ENCODE measurements around the gene NUDT14. TPM values are rescaled to one million over a fixed set of nuclear protein-coding genes. Genes with fewer than 3 reads are reported as not detected.

Gene NUDT14
- total RNA-seq, 1 donor from 2014 or later, result 33.2 TPM

- no peak for DNase-seq (ENCODE audit: low read depth)
Observed at GRCh38 chr14:105147671-105148603, 33.2 kb downstream of the NUDT14 start.

- no peak for DNase-seq (ENCODE audit: low read depth)
Observed at GRCh38 chr14:105146976-105147635, 34.0 kb downstream of the NUDT14 start.

GRCh38 chr14:105146181-105146975, 34.7 kb downstream of the NUDT14 start:
- no peak for DNase-seq (ENCODE audit: low read depth)

- no peak for DNase-seq (ENCODE audit: low read depth)
Observed at GRCh38 chr14:105145381-105146180, 35.5 kb downstream of the NUDT14 start.

- DNase-seq (ENCODE audit: low read depth), result no peak
Observed at GRCh38 chr14:105144666-105145380, 36.3 kb downstream of the NUDT14 start.

GRCh38 chr14:105144026-105144665, 37.0 kb downstream of the NUDT14 start:
- no peak for DNase-seq (ENCODE audit: low read depth)

GRCh38 chr14:105143451-105144025, 37.6 kb downstream of the NUDT14 start:
- no peak for DNase-seq (ENCODE audit: low read depth)

GRCh38 chr14:105142651-105143450, 38.3 kb downstream of the NUDT14 start:
- DNase-seq (ENCODE audit: low read depth), result no peak

- DNase-seq (ENCODE audit: low read depth), result no peak
Observed at GRCh38 chr14:105141486-105142281, 39.4 kb downstream of the NUDT14 start.

GRCh38 chr14:105141026-105141425, 40.1 kb downstream of the NUDT14 start:
- no peak for DNase-seq (ENCODE audit: low read depth)

- no peak for DNase-seq (ENCODE audit: low read depth)
Observed at GRCh38 chr14:105140581-105140980, 40.5 kb downstream of the NUDT14 start.

GRCh38 chr14:105139831-105140239, 41.3 kb downstream of the NUDT14 start:
- DNase-seq (ENCODE audit: low read depth), result no peak

GRCh38 chr14:105139212-105139825, 41.8 kb downstream of the NUDT14 start:
- no peak for DNase-seq (ENCODE audit: low read depth)

- DNase-seq (ENCODE audit: low read depth), result no peak
Observed at GRCh38 chr14:105138551-105139111, 42.5 kb downstream of the NUDT14 start.

- no peak for DNase-seq (ENCODE audit: low read depth)
Observed at GRCh38 chr14:105138021-105138541, 43.0 kb downstream of the NUDT14 start.

GRCh38 chr14:105137481-105138020, 43.6 kb downstream of the NUDT14 start:
- no peak for DNase-seq (ENCODE audit: low read depth)

Measured in myocyte (in vitro differentiated cells).